DMS53 treated with DMSO at 0.1 percent for 48 hours (cell line): ENCODE measurements around the gene TMEM269.
"Not testable (repeated sequence)": the region's sequence is repeated elsewhere in the genome, so short reads cannot be mapped to it uniquely, and the experiment has no call there.

Experiments used
- DNase-seq: peaks from one replicate; lab custom pipeline; 2025; ENCODE audit not compliant: unreplicated experiment; lab: John Stamatoyannopoulos, UW

Gene TMEM269

DNA sequence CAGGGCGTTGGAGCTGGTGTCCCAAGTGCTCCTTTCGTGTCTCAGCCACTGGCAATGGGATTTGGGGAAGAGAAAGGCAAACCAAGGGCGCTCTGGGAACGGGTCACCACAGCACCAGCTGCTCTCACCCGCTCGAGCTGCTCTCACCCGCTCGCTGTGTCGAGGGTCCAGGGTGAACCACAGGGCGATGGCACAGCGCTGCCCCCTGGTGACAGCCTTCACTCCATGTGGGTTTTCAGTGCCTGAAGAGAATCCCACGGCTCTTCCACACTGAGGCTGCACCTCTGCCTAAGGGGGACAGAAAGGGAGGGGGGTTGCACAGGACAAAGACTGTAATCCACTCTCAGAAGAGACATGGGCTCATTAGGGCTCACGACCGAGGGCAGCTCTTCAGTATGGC, 37.7 kb upstream of the TMEM269 start:
- no peak for DNase-seq

DNA sequence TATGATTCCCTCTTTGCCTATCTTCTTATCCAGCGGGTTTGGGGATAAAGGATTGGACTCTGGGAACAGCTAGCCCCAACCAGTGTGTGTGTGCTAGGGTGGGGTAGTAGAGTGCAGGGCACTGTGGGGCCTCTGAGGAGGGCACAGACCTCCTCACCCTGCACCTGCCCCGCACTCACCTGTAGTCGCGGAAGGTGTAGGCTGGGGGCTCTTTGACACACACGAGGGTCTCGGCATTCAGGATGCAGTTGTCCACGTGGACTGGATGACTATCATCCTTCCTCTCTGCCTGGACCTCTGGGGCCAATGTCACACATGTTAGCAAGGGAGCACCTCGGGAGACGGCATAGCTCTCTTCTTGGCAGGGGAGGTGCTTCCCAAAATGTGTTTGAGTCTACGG, 36.8 kb upstream of the TMEM269 start:
- no peak for DNase-seq

DNA sequence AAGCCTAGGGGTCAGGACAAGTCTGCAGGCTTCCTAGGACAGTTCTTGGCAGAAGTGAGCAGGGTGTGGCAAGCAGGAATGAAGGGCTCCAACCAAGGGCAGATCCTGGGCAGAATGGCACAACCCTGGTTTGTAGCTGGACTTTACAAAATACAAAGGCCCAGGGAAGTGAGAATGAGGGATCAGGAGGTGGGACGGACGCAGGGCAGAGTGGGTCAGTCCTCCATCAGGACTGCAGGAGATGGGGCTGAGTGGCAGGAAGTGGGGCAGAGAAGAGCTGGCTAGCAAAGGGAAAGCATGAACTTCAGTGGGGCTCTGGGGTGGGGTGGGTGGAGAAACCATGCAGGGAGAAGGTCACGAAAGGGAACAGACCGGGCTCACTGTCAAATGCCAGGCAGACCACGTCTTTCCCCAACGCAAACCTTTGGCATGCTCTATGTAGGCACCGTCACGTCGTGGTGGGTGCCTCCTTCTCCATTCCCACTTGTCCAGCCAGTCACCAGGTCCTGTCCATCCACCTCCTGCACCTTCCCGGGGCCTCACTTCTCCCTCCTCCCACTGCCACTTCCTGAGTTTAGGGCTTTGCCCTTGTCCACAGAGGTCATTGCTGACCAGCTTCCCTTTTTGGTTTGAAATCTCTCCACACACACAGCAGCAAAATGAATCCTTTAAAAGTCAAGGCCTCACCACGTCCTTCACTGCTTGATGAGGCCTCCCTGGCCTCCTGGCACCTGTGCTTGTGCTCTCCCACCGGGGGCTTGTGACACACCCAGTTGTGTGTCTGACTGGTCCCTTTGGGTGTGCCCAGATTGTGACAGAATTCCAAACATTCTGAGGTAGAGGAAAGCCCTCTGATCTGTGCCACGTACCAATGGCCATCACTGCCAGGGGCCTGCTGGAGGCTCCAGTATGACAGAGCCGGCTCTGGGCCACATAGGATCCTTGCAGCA, 36.1 kb upstream of the TMEM269 start:
- DNase-seq, result no peak

DNA sequence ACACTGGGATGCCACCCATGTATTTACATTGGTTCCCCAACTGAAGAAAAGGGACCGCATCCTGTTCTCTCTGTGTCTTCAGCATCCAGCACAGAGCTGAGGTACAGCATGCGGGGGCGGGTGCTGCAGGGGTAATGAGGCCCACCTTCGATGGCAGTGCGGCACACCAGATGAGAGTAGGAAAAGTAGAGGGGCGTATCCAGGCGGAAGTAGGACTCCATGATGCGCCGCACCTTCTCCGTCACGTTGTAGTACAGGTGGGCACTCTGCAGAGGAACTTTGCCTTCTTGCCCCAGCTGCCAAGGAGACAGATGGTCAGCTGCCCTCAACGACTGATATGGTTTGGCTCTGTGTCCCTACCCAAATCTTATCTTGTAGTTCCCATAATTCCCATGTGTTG, 34.8 kb upstream of the TMEM269 start:
- DNase-seq, result no peak

DNA sequence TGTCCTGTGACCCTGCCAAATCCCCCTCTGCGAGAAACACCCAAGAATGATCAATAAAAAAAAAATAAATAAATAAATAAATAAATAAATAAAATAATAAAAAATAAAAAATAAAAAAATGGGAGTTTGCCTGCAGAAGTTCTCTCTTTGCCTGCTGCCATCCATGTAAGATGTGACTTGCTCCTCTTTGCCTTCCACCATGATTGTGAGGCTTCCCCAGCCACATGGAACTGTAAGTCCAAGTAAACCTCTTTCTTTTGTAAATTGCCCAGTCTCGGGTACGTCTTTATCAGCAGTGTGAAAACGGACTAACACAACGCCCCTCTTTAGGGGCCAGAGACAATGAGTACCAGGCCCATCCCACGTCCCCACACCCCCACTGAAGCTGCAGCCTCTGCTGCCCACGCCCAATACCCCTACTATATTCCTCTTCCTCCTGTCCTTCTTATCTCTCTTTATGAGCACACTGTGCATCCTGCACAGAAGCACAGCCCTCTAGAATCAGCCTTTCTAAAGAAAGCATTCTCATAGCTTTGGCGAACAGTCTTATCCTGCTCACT, 33.2 kb upstream of the TMEM269 start:
- DNase-seq, result not testable (repeated sequence)

DNA sequence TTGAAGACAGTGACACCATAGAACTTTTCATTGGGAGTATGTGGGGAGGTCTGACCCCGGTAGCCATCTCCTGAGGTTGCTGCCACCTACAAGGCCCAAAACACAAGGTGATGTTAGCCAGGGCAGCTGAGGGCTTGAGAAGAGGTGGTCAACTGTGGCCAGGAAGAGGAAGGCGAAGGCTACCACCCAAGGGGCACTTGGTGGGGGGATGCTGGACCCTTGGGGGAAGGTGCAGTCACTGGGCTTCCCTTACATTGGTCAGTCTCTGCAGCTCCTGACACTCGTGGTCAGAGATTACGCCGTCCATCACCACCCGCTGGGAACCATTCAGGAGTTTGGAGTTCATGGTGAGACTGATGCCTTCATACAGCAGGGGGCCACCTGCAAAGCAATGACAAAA, 32.5 kb upstream of the TMEM269 start:
- DNase-seq, result no peak

DNA sequence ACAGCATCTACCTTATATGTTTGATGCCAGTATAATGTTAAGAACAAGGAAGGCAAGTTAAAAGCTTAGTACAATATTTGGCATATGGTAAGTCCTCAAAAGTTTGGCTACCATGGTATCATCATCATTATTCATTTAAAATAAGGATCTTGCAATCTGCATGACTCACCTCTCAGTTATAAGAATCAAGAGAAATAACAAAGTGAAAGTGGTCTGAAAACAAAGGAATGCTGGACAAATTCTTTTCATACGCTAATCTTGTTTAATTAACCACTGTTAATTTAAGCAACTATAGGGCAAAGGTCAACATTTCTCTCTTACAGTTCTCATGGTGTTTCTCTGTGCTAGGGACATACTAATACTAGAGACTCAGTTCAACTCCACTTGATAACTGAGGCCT, 31.7 kb upstream of the TMEM269 start:
- no peak for DNase-seq

DNA sequence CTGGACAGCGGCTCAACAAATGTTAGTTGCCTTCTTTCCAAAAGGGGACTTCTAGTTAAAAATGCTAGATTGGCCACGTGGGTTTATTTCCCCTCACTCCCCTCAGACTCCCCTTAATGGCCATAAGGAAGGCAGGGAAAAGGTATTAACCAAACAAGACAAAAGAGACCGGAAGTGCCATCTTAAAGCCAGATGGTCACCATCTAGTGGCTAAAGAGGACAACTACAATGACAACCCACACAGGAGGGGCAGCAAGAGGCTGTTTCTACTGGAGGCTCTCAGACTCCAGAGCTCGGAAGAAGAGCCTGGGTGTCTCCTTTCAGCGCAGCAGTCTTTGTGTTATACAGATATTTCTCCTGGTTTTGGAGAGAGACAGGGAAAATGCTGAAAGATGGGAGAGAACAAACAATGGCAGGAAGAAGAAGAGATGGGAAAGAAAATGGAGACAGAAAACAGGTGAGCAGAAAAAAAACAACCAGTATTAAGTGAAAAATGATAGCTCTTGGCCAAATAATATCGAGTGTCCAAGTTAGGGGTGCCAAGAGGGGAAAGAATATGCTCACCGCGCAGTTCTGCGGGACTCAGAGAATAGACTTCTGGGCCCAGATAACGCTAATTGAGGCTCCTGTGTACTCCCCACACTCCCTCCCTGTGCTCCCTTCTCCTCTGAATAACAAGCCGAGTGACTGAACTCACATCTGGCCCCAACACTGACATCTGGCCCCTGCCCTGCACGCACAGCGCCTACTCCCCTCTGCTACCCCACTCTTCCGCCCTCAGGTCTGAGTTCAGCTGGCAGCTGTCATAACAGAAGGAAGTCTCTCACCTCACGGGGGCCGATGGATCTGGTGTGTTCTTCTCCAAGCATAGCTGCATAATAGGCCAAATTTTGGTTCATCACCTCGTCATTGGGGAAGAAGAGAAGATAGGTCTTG, 27.6 kb upstream of the TMEM269 start:
- peak; percentile 83 for DNase-seq

DNA sequence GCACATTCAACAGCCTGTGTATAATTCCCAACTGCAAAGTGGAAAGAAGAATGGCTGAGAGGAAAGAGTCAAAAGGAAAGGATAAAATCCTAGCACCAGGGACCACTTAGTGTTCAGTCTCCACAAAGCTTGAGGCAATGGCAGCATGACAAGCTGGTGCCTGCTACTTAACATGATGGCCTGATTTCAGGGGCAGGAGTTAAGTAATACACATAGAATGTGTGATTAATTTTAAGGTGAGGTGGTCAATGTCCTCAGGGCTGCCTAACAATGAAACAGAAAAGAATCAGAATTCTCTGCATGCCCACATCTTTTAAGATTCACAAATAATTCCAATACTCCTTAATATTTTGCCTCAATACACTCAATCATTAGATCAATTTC, 26.9 kb upstream of the TMEM269 start:
- no peak for DNase-seq

DNA sequence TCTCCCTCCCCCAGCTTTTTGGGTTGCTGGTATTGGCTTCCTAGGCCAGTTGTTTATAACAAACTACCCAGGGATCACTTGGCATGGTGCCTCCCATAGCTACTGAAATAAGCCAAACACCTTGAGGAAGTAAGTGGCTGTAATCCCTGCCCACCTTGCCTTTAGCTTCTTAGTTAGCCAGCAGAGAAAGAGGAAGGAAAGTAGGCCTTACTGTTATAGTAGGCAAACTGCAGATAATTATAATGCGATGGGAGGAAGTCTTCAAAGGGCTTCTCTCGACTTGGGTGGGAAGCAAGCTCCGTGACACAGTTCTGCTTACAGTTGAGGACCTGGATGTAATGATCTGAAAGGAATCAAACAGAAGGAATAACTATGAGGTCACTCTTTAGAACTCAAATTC, 26.1 kb upstream of the TMEM269 start:
- no peak for DNase-seq

DNA sequence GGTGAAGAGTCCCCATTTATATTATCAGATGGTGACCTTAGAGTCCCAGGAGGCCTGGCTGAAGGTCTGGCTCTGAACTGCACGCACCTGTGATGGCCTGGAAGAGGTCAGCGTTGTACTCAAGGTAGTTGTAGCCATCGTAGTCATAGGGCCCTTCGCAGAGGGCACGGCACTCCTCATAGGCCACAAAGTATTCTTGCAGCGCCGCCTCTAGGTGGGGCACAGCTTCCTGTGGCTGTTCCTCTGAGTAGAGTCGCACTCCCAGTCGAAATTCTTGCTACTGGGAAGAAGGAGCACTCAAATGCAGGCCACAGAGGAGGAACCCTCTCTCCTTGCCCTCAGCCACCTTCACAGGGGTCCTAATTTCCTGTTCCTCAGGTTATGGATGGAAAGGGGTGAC, 25.7 kb upstream of the TMEM269 start:
- DNase-seq, result no peak

DNA sequence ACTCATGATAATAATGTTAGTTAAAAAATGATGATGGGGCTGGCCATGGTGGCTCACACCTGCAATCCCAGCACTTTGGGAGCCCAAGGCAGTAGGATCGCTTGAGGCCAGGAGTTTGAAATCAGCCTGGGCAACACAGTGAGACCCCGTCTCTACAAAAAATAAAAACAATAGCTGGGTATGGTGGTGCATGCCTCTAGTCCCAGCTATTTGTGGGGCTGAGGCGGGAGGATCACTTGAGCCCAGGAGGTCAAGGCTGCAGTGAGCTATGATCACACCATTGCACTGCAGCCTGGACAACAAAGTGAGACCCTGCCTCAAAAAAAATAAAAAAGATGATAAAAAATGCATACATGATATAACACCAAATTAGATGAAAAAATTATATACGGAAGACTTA, 23.2 kb upstream of the TMEM269 start:
- no peak for DNase-seq

DNA sequence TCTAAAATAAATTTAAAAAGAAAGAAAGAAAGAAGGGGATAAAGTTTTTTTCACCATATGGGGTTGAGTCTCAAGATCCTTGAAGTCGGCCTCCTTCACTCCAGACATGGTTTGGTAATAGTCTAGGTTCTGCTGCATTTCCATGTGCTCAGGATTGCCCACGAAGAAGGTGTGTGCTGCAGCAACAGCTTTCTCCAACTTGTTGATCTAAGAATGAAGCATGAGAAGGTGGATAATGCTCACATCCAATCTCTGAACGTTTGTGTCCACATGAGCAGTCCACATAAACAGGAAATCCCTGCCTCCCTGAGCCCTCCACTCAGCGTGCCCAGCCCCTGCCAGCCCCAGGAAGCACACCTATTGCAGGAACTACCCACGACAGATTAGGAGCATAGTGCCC, 22.5 kb upstream of the TMEM269 start:
- DNase-seq, result no peak

DNA sequence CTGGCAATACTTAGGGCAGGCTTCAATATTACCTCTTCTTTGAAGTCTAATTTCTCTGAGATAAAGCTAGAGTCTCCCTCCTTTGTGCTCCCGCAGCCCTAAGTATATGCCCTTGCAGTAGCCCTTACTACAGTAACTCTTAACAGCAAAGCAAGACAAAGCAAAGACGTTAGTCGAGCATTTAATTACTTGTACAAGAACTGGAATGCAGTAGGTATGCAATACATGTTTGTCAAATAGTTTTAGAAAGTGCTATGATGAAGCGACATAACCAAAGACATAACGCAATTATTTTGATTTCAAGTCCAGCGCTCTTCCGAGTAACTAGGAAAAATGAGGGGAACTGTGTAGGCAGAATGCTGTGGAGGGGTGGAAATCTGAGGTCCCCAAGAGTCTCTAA, 19.5 kb upstream of the TMEM269 start:
- no peak for DNase-seq

DNA sequence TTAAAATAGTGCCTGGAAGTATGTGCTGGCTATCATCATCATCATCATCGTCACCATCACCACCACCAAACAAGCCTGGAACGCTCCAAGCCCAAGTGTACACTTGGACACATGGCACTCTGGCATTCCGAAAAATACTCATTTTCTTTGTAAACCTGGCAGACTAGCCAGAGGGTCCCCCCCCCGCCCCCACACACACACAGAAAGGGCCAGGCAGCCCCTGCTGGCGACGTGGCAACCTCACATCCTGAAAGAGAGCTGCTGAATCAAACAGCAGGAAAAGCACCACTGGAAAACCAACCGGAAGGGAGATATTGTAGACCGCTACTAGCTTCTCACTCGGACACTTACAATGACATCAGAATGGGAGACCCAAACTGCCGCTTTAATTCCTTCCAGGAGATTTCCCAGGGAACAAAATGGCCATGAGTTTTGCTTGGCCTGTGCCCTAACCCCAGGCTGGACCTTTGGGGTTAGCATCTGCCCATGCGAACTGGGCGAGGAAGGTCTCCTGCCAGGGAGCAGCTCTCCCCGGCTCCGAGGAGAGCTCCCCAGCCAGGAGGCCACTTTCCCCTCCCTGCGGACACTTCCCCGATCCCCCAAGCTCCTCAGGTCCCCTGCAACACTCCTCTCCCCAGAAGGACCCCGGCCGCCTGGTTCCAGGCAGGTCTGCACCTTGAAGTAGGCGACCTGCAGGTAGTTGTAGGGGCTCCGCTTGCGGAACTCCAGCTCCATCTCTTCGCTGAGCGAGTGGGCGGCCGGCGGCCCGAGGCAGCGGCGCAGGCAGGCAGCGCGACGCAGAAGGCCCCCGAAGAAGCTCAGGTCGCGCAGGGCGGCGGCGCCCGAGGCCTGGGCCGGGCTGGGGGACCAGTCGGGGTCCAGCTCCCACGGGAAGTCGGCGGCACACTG, 18.7 kb upstream of the TMEM269 start:
- peak; percentile 54 for DNase-seq

DNA sequence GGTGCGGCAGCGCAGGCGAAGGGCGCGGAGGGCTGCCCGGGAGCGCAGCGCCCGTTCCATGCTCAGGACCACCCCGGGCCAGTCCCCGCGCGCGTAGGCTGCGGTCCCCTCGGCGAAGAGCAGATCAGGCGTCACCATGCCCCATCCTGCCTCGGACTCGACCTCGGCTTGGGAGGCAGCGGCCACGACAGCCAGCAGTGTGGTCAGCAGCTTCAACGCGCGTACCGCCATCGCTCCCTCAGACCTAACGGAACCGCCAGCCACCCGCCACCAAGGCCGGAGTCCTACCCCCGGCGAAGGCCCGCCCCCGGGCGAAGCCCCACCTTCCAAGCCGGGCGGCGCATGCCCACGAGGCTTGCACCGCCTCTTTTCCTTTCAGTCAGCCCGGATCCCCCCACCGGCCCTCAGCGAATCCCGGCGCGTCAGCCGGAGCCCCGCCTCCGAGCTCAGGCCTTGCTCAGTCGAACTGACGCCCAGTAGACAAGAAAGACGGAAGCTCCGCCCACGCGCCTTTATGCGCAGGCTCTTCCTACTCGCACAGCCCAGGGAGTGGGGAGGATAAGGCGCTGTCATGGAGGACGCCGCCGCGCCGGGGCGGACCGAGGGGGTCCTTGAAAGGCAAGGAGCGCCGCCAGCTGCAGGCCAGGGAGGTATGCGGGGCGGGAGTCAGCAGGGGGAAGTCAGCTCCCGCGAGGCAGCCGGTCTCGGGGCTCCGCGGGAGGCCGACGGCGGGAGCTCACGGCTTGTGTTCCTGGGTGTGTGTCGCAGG, 17.9 kb upstream of the TMEM269 start, which contains the start of the genes C1orf50 and P3H1:
TSS of gene C1orf50 (plus strand) at position 509 of the 769 bp plus-strand sequence. CDS start at position 572, 63 bp downstream.
TSS of gene P3H1 (minus strand) at position 288 of the 769 bp plus-strand sequence. CDS start at position 231, 57 bp downstream.
- peak; percentile 96 for DNase-seq

DNA sequence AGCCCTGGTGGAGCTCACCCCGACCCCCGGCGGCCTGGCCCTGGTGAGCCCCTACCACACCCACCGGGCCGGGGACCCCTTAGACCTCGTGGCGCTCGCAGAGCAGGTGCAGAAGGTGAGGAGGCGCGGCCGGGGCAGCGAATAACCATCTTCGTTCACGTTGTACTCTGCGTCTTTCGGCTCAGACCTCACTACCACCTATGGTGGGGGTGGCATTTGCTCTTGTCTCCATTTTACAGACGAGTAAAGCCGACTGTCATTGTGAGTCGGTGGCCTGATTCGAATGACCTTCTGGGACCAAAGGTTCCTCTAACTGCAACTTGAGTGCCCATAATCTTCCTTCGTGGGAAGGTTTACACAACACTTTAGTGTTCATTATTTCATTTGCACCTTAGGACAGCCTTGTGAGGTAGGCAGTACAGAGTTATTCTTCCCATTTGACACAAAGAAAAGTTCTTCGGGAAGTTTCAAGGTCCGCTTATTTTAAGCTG, 17.2 kb upstream of the TMEM269 start:
- no peak for DNase-seq

DNA sequence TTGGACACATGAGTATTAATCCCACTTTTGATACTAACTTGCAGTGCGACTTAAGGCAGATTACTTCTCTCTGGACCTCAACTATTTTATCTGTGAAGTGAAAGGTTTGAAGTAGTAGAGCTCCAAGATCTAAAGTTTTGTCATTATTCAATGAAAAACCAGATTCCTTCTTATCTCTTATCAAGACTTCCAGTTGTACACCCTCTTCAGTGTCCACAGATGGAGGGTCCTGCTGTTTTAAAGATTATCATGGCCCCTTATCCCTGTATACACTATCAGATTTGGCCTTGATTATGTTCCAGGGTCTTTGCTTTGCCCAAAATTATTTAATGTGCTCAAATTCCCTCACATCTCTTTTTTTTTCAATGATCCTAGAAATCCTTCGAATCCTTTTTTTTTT, 16.6 kb upstream of the TMEM269 start:
- no peak for DNase-seq

DNA sequence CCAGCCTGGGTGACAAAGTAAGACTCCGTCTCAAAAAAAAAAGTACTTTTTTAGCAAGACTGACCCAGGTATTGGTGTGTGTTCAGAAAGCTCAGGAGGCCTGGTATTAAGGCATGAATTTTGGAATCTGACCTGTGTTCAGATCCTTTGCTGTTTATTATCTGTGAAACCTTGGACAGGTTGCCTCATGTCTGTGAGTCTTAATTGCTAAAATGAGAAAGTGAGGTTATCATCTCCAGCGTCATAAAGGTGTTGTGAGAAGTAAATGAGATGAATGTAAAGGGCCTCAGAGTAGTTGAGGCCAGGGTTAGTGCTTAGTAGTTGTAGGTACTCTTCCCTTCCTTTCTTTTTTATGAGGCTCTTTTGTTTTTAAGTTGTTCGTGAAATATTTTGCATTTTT, 15.0 kb upstream of the TMEM269 start:
- no peak for DNase-seq
